Measurements from ENCODE around the gene TRAPPC2L.

Gene TRAPPC2L

GRCh38 chr16:88878356-88878755 lies 21.4 kb downstream of the TRAPPC2L start:
- TF ChIP-seq REST (IDR thresholded peaks at IDR 0.05; ENCODE audit: insufficient replicate concordance, low read depth) (no peak), CTCF (IDR thresholded peaks at IDR 0.05; ENCODE audit: insufficient read depth, low read length) (no peak), POLR2AphosphoS5 (IDR thresholded peaks at IDR 0.05; ENCODE audit: low read depth) (no peak)

GRCh38 chr16:88878967-88879787 lies 22.2 kb downstream of the TRAPPC2L start:
- no peak overlapping the region for H3K4me3 ChIP-seq (replicated peaks; ENCODE audit: insufficient read depth, low read length)
- H3K27ac ChIP-seq (replicated peaks) = no peak overlapping the region
- no peaks in the 10 kb centered on the region for H3K27me3 ChIP-seq (ENCODE audit: insufficient read depth, poor library complexity, severe bottlenecking)
- DNase-seq (ENCODE audit: low read depth in 1 of 2, low spot score in 1 of 2) = no peak
- TF ChIP-seq GABPA (IDR thresholded peaks at IDR 0.05; ENCODE audit: low read depth) (no peak), SPI1 (IDR thresholded peaks at IDR 0.05; ENCODE audit: borderline replicate concordance, low read depth) (no peak), CTCF (IDR thresholded peaks at IDR 0.05; ENCODE audit: insufficient read depth, low read length) (no peak), REST (IDR thresholded peaks at IDR 0.05; ENCODE audit: insufficient replicate concordance, low read depth) (no peak)

More at GRCh38 chr16:88878356-88878755, 21.4 kb downstream of the TRAPPC2L start:
- H3K4me3 ChIP-seq (replicated peaks; ENCODE audit: insufficient read depth, low read length) = no peak overlapping the region
- no peak overlapping the region for H3K27ac ChIP-seq (replicated peaks)
- no peak for DNase-seq (ENCODE audit: low read depth in 1 of 2, low spot score in 1 of 2)
- H3K27me3 ChIP-seq (ENCODE audit: insufficient read depth, poor library complexity, severe bottlenecking) = no peaks in the 10 kb centered on the region

- no peaks in the 10 kb centered on the region for H3K27me3 ChIP-seq (ENCODE audit: insufficient read depth, poor library complexity, severe bottlenecking)
These were observed 22.8 kb downstream of the TRAPPC2L start for GRCh38 chr16:88879788-88880055.

More at GRCh38 chr16:88879788-88880055, 22.8 kb downstream of the TRAPPC2L start:
- TF ChIP-seq REST (IDR thresholded peaks at IDR 0.05; ENCODE audit: insufficient replicate concordance, low read depth) (no peak), SPI1 (IDR thresholded peaks at IDR 0.05; ENCODE audit: borderline replicate concordance, low read depth) (no peak), POLR2AphosphoS5 (IDR thresholded peaks at IDR 0.05; ENCODE audit: low read depth) (no peak), GABPA (IDR thresholded peaks at IDR 0.05; ENCODE audit: low read depth) (no peak), CTCF (IDR thresholded peaks at IDR 0.05; ENCODE audit: insufficient read depth, low read length) (no peak)
- no peak for DNase-seq (ENCODE audit: low read depth in 1 of 2, low spot score in 1 of 2)
- no peak overlapping the region for H3K27ac ChIP-seq (replicated peaks)
- H3K4me3 ChIP-seq (replicated peaks; ENCODE audit: insufficient read depth, low read length) = no peak overlapping the region

Measured in HL-60 (cell line).